Endodermal cell (in vitro differentiated cells): Measurements from ENCODE around the gene DPEP2NB. TPM values are rescaled to one million over a fixed set of nuclear protein-coding genes. Genes with fewer than 3 reads are reported as not detected.

Experiments used
- DNase-seq: peaks from one replicate; pipeline ENCODE4 v3.0.0-alpha.2; 2017
- H3K27ac ChIP-seq: 2 replicates; pipeline ENCODE4 v1.5.1; 2013; ENCODE audit warnings: mild to moderate bottlenecking, low read depth, low read length, moderate library complexity
- H3K27me3 ChIP-seq: 2 replicates; pipeline ENCODE4 v1.6.1; 2013; ENCODE audit warnings: mild to moderate bottlenecking, low read length, moderate library complexity; ENCODE audit not compliant: insufficient read depth, control insufficient read depth, poor library complexity, severe bottlenecking
- H3K36me3 ChIP-seq: 2 replicates; pipeline ENCODE4 v1.7.0; 2013; ENCODE audit warnings: mild to moderate bottlenecking, low read length, moderate library complexity; ENCODE audit not compliant: control insufficient read depth, insufficient read depth
- H3K4me1 ChIP-seq: one replicate; pipeline ENCODE4 v1.7.0; 2013; ENCODE audit warnings: low read length; ENCODE audit not compliant: control insufficient read depth, insufficient read depth
- H3K4me3 ChIP-seq: 2 replicates; pipeline ENCODE4 v1.5.1; 2013; ENCODE audit warnings: mild to moderate bottlenecking, low read length, moderate library complexity
- H3K9ac ChIP-seq: 2 replicates; pipeline ENCODE4 v1.6.1; 2013; ENCODE audit warnings: mild to moderate bottlenecking, low read length, moderate library complexity; ENCODE audit not compliant: poor library complexity, severe bottlenecking; ENCODE audit errors: extremely low read depth
- H3K9me3 ChIP-seq: 2 replicates; pipeline ENCODE4 v1.6.1; 2013; ENCODE audit warnings: mild to moderate bottlenecking, low read length, moderate library complexity; ENCODE audit not compliant: control insufficient read depth
- H3K27ac Mint-ChIP-seq: 2 replicates; pipeline ENCODE4 v1.8.0; 2020; ENCODE audit warnings: mixed read lengths
- H3K27me3 Mint-ChIP-seq: 2 replicates; pipeline ENCODE4 v1.8.0; 2021; ENCODE audit warnings: mild to moderate bottlenecking, mixed read lengths; ENCODE audit not compliant: insufficient read depth
- H3K36me3 Mint-ChIP-seq: 2 replicates; pipeline ENCODE4 v1.8.0; 2020; ENCODE audit warnings: low read depth, mixed read lengths
- H3K4me1 Mint-ChIP-seq: 2 replicates; pipeline ENCODE4 v1.8.0; 2020; ENCODE audit warnings: mixed read lengths
- H3K4me3 Mint-ChIP-seq: 2 replicates; pipeline ENCODE4 v1.8.0; 2020; ENCODE audit warnings: mild to moderate bottlenecking, moderate library complexity, mixed read lengths
- H3K9me3 Mint-ChIP-seq: 2 replicates; pipeline ENCODE4 v1.8.0; 2020; ENCODE audit warnings: mild to moderate bottlenecking, mixed read lengths
- CTCF ChIP-seq: fragments of 200-600 bp; sonication (generic); conservative IDR thresholded peaks from 2 replicates; pipeline ENCODE4 v1.5.0; 2021; ENCODE audit warnings: antibody characterized with exemption, mild to moderate bottlenecking
- WGBS, 2 experiments: methylation state at CpG; one replicate each; pipeline versions ENCODE4 v1.1.5 to v1.1.7; 2013; ENCODE audit warnings: missing lambda C conversion rate in 2 of 2, mixed read lengths in 1 of 2; ENCODE audit not compliant: insufficient coverage in 1 of 2, insufficient read length in 1 of 2; 5-methylcytosine and 5-hydroxymethylcytosine counted together
- total RNA-seq, 2 donors: library from RNA; stranded (reverse); fragmentation: NEBNext Ultra II Directional in 1 of 2; extraction: Animal tissue kit (Norgen Biotek cat#: 25700) in 1 of 2; gene quantifications; 2 replicates in 1 of 2; 3 replicates in 1 of 2; pipeline ENCODE4 v1.2.1, GENCODE V29; 2021

Gene DPEP2NB
- total RNA-seq, 2 donors from 2014 or later: not detected

- 20 to 30% methylated on average over 29 to 39 of the region's 39 CpGs for WGBS, 2 experiments
- Histone ChIP-seq H3K9ac (no peak overlapping the region), H3K36me3 (no peaks in the 10 kb centered on the region), H3K4me3 (no peak overlapping the region), H3K27ac (no peak overlapping the region), H3K27me3 (peaks cover 9% of the 10 kb centered on the region), H3K9me3 (no peaks in the 10 kb centered on the region), H3K4me1 (no peaks in the 10 kb centered on the region)
- Mint-ChIP-seq H3K36me3 (no peaks in the 10 kb centered on the region), H3K27ac (no peak overlapping the region), H3K9me3 (no peaks in the 10 kb centered on the region), H3K4me1 (no peaks in the 10 kb centered on the region), H3K27me3 (peaks cover 22% of the 10 kb centered on the region), H3K4me3 (no peak overlapping the region)
- TF ChIP-seq CTCF: peak; percentile 100
- DNase-seq: peak; percentile 93
These were observed 22.3 kb downstream of the DPEP2NB start for GRCh38 chr16:67993207-67994039.

GRCh38 chr16:67992661-67993206 is 23.0 kb downstream of the DPEP2NB start:
- H3K4me3 Mint-ChIP-seq: no peak overlapping the region
- no peaks in the 10 kb centered on the region for H3K9me3 Mint-ChIP-seq
- H3K4me1 ChIP-seq: no peaks in the 10 kb centered on the region

GRCh38 chr16:67990018-67990386 is 25.7 kb downstream of the DPEP2NB start:
- no peak for TF ChIP-seq CTCF
- WGBS, 2 experiments: 91 to 96% methylated on average over 6 of the region's 6 CpGs
- DNase-seq: peak; percentile 35
- Histone ChIP-seq H3K9ac (no peak overlapping the region), H3K27me3 (peaks cover 9% of the 10 kb centered on the region), H3K36me3 (no peaks in the 10 kb centered on the region), H3K27ac (no peak overlapping the region), H3K4me3 (no peak overlapping the region), H3K4me1 (no peaks in the 10 kb centered on the region), H3K9me3 (no peaks in the 10 kb centered on the region)
- Mint-ChIP-seq H3K36me3 (no peaks in the 10 kb centered on the region), H3K27me3 (peaks cover 25% of the 10 kb centered on the region), H3K27ac (no peak overlapping the region), H3K4me3 (no peak overlapping the region), H3K9me3 (no peaks in the 10 kb centered on the region), H3K4me1 (no peaks in the 10 kb centered on the region)

More at GRCh38 chr16:67992661-67993206, 23.0 kb downstream of the DPEP2NB start:
- no peak overlapping the region for H3K9ac ChIP-seq
- Mint-ChIP-seq H3K4me1 (no peaks in the 10 kb centered on the region), H3K27ac (no peak overlapping the region), H3K27me3 (peaks cover 22% of the 10 kb centered on the region), H3K36me3 (no peaks in the 10 kb centered on the region)
- TF ChIP-seq CTCF: no peak
- H3K27ac ChIP-seq: no peak overlapping the region
- no peaks in the 10 kb centered on the region for H3K36me3 ChIP-seq
- DNase-seq: no peak
- H3K27me3 ChIP-seq: peaks cover 9% of the 10 kb centered on the region
- 88 to 89% methylated on average over 13 to 20 of the region's 20 CpGs for WGBS, 2 experiments
- no peaks in the 10 kb centered on the region for H3K9me3 ChIP-seq
- H3K4me3 ChIP-seq: no peak overlapping the region
